ENCODE measurements around the gene BRF1.

The BRF1 gene

GRCh38 chr14:105172476-105172875 is 128.3 kb downstream of the BRF1 start:
- Mint-ChIP-seq H3K4me3 (no peak overlapping the region), H3K9me3 (no peaks in the 10 kb centered on the region), H3K27ac (no peak overlapping the region), H3K27me3 (peaks cover 30% of the 10 kb centered on the region), H3K4me1 (peaks cover 42% of the 10 kb centered on the region)
- no peak for ATAC-seq
- no peak for DNase-seq

GRCh38 chr14:105171004-105171673 is 129.7 kb downstream of the BRF1 start:
- no peak for ATAC-seq
- DNase-seq, result no peak
- H3K4me3 Mint-ChIP-seq, result no peak overlapping the region
- H3K27me3 Mint-ChIP-seq, result peaks cover 42% of the 10 kb centered on the region
- no peak overlapping the region for H3K27ac Mint-ChIP-seq
- H3K4me1 Mint-ChIP-seq, result peaks cover 39% of the 10 kb centered on the region
- H3K9me3 Mint-ChIP-seq, result no peaks in the 10 kb centered on the region

GRCh38 chr14:105169776-105170655 is 130.8 kb downstream of the BRF1 start:
- no peak for ATAC-seq

DNA sequence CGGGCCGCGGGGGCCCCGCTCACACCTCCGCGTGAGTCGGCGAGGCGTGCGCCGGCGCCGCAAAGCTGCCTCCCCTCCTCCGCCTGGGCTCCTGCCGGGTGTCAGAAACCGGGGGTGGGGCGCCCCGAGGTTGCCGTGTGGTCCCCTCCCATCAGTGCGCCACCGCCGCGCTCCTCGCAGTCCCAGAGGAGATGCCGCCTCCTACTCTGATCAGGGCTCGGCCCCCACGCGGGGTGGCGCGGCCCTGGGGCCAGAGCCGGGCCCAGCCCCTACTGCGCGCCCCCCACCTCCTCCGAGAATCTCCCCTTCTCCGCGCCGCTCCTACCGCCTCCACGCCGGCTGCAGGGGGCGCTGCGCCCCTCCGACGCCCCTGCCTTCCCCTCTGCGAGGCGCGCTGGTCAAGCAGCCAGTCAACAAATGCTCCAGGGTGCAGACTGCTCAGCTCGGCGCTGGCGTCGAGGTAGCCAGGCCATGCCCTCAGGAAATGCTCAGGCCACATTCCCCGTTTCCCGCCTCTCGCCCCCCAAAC is 131.8 kb downstream of the BRF1 start:
- H3K27ac Mint-ChIP-seq, result no peak overlapping the region
- ATAC-seq (peak; percentile 35), DNase-seq (peak in 1 of 2 donors; percentile 45)
- peaks cover 57% of the 10 kb centered on the region for H3K27me3 Mint-ChIP-seq
- peaks cover 27% of the 10 kb centered on the region for H3K4me1 Mint-ChIP-seq
- peak overlapping the region; percentile 74 to 89 for H3K4me3 Mint-ChIP-seq
- H3K9me3 Mint-ChIP-seq, result no peaks in the 10 kb centered on the region

More at GRCh38 chr14:105169776-105170655, 130.8 kb downstream of the BRF1 start:
- Mint-ChIP-seq H3K27me3 (peaks cover 53% of the 10 kb centered on the region), H3K9me3 (no peaks in the 10 kb centered on the region), H3K4me3 (peak overlapping the region; percentile 74 to 89), H3K27ac (no peak overlapping the region), H3K4me1 (peaks cover 37% of the 10 kb centered on the region)
- no peak for DNase-seq

DNA sequence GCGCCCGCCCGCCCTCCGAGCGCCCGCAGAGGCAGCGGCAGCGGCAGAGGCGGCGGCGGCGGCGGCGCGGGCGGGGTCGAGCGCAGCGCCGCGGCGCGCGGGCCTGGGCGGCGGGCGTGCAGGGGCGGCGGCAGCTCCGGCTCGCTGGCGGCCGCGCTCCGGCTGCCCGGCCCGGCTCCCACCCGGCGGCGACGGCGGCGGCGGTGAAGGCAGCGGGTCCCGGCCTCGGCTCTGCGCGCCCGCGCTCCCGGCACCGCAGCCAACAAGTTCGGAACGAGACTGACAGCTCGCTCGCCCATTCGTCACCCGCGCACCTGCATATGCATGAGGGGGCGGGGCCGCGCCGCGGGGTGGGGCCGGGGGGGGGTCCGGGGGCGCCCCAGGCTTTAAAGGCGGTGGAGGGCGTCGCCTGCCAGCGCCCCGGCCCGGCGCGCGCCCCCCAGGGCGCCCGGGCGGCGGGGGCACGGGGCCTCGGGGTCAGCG is 132.3 kb downstream of the BRF1 start, which contains the start of gene JAG2:
Gene JAG2 (minus strand): TSS at position 281 of the 483 bp plus-strand sequence. CDS start 356 bp downstream, outside the sequence.
- DNase-seq (no peak), ATAC-seq (peak; percentile 31)
- H3K27me3 Mint-ChIP-seq, result peaks cover 60% of the 10 kb centered on the region
- peaks cover 25% of the 10 kb centered on the region for H3K4me1 Mint-ChIP-seq
- no peaks in the 10 kb centered on the region for H3K9me3 Mint-ChIP-seq
- peak within 1 kb of the TSS; percentile 74 to 89 for H3K4me3 Mint-ChIP-seq
- H3K27ac Mint-ChIP-seq, result peak within 1 kb of the TSS in 1 of 2 donors; percentile 39

- DNase-seq (no peak), ATAC-seq (no peak)
- no peaks in the 10 kb centered on the region for H3K9me3 Mint-ChIP-seq
- H3K4me1 Mint-ChIP-seq, result peaks cover 25% of the 10 kb centered on the region
- H3K4me3 Mint-ChIP-seq, result peak overlapping the region in 1 of 2 donors; percentile 46
- no peak overlapping the region for H3K27ac Mint-ChIP-seq
- H3K27me3 Mint-ChIP-seq, result peaks cover 60% of the 10 kb centered on the region
Measured at GRCh38 chr14:105168093-105168420, 132.7 kb downstream of the BRF1 start.

DNA sequence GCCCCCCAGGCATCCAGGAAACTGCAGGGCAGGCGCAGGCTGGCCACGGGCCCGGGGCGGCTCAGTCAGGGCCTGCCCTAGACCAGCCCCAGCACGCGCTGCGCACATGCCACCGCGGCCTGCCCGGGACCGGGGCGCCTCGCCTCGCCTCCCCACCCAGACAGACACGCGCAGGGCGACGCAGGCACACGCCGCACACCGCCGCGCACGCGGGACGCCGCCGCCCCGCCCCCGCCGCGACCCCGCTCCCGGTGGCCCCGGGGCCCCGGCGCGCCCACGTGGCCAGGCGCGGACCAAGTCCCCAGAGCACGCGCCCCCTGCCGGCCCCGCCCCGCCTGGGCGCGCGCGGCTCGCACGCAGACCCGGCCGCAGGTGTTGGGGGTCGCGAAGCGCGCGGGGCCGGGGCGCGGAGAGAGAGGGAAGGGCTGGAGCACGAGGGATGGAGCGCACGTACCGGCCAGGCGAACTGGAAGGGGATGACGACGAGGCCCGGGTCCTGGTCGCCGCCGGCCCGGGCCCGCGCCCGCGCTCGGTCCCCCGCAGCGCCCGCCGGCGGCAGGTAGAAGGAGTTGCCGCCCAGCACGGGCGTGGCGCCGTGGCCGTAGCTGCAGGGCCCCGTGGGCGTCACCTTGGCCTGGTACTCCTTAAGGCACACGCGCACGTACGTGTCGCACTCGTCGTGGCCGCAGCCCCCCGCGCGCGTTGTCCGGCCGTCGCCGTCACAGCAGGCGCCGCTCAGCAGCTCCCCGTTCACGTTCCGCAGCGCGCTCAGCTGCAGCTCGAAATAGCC is 133.3 kb downstream of the BRF1 start:
- Mint-ChIP-seq H3K27me3 (peaks cover 60% of the 10 kb centered on the region), H3K27ac (no peak overlapping the region), H3K4me3 (peak overlapping the region in 1 of 2 donors; percentile 46), H3K4me1 (peaks cover 25% of the 10 kb centered on the region), H3K9me3 (no peaks in the 10 kb centered on the region)
- DNase-seq, result no peak
- peak; percentile 11 for ATAC-seq

- ATAC-seq (no peak), DNase-seq (no peak)
- H3K4me1 Mint-ChIP-seq, result peaks cover 25% of the 10 kb centered on the region
- H3K27me3 Mint-ChIP-seq, result peaks cover 55% of the 10 kb centered on the region
- no peak overlapping the region for H3K27ac Mint-ChIP-seq
- peak overlapping the region in 1 of 2 donors; percentile 23 for H3K4me3 Mint-ChIP-seq
- H3K9me3 Mint-ChIP-seq, result no peaks in the 10 kb centered on the region
Measured at GRCh38 chr14:105166571-105167302, 134.1 kb downstream of the BRF1 start.

DNA sequence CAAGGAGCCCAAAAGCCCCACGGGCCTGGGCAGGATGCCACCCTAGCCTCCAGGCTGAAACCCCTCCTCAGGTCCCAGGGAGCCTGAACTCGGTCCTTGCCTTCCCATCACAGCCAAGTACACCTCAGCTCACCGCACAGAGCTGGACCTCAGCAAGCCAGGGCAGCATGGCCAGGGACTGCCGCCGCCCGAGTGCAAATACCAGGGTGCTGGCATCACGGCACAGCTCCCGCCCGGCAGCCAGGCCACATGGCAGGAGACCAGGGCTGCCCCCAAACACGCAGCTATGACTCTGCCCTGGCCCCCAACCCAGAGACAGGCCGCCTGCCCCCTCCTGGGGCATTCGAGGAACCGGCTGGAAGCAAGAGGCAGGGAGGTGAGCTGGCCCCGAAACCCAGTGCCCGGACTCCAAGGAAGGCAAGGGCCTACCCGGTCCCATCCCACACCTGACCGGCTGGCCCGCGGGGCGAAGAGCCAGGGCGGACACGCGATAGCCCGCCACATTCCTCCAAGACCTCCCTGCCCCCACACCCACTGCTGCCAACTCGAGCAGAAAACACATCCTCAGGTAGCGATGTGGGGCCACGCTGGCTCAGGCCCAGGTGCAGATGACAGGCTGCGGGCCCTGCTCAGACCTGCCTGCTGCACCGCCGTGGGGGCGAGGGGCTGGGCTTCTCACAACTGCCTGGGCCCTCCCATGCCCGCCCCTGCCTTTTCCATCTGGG is 134.9 kb downstream of the BRF1 start:
- no peaks in the 10 kb centered on the region for H3K9me3 Mint-ChIP-seq
- H3K27ac Mint-ChIP-seq, result no peak overlapping the region
- H3K4me1 Mint-ChIP-seq, result peaks cover 23% of the 10 kb centered on the region
- H3K4me3 Mint-ChIP-seq, result no peak overlapping the region
- DNase-seq (no peak), ATAC-seq (no peak)
- H3K27me3 Mint-ChIP-seq, result peaks cover 49% of the 10 kb centered on the region

- no peak overlapping the region for H3K27ac Mint-ChIP-seq
- no peak for ATAC-seq
- no peaks in the 10 kb centered on the region for H3K9me3 Mint-ChIP-seq
Measured at GRCh38 chr14:105165134-105165704, 135.6 kb downstream of the BRF1 start.

DNA sequence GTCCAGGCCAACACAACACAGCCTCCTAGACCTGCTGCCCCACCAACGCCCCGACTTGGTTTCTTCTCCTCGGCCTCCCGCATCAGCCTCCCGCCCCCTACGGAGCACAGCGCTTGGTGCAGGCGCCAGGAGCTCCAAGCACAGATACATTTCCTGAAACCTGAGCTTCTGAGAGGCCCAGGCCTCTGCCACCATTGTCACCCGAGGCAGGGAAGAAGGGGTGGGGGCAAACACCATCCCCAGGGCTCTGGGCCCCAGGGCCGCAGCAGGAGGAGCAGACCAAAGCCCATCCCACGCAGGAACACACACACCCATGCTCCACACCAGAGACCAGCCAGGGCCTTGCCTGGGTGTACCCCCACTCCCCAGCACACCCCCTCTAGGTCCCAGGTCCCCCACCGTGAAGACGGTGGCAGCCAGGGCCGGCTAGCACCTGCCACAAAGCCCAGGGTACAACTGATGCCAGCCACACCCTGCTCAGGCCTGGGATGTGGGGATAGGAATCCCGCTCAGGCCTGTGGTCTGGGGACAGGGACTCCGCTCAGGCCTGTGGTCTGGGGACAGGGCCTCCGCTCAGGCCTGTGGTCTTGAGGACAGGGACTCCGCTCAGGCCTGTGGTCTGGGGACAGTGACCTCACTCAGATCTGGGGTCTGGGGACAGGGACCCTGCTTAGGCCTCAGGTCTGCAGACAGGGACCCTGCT is 137.6 kb downstream of the BRF1 start:
- H3K9me3 Mint-ChIP-seq, result no peaks in the 10 kb centered on the region
- H3K4me1 Mint-ChIP-seq, result peaks cover 5% of the 10 kb centered on the region
- no peak for DNase-seq
- ATAC-seq, result no peak
- peaks cover 30% of the 10 kb centered on the region for H3K27me3 Mint-ChIP-seq
- no peak overlapping the region for H3K4me3 Mint-ChIP-seq
- H3K27ac Mint-ChIP-seq, result no peak overlapping the region

More at GRCh38 chr14:105165134-105165704, 135.6 kb downstream of the BRF1 start:
- peaks cover 43% of the 10 kb centered on the region for H3K27me3 Mint-ChIP-seq
- DNase-seq, result no peak
- H3K4me3 Mint-ChIP-seq, result no peak overlapping the region
- H3K4me1 Mint-ChIP-seq, result peaks cover 16% of the 10 kb centered on the region

DNA sequence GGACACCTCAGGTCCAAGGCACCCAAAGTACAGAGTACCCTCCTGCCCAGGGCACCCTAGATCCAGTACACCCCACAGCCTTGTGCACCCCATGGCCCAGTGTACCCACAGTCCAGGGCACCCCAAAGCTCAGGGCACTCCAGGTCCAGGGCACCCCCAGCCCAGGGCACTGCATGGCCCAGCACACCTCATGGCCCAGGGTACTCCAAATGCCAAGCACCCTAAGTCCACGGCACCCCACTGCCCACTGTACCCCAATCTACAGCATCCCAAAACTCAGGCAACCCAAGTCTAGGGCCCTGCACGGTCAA is 138.2 kb downstream of the BRF1 start:
- no peak overlapping the region for H3K27ac Mint-ChIP-seq
- H3K4me3 Mint-ChIP-seq, result no peak overlapping the region
- ATAC-seq (no peak), DNase-seq (no peak)
- H3K27me3 Mint-ChIP-seq, result peaks cover 30% of the 10 kb centered on the region
- peaks cover 5% of the 10 kb centered on the region for H3K4me1 Mint-ChIP-seq
- no peaks in the 10 kb centered on the region for H3K9me3 Mint-ChIP-seq

- Mint-ChIP-seq H3K9me3 (no peaks in the 10 kb centered on the region), H3K4me3 (no peak overlapping the region), H3K27me3 (peaks cover 28% of the 10 kb centered on the region), H3K4me1 (peaks cover 5% of the 10 kb centered on the region), H3K27ac (peak overlapping the region in 1 of 2 donors; percentile 90)
- DNase-seq (peak in 1 of 2 donors; percentile 39), ATAC-seq (peak; percentile 64)
Measured at GRCh38 chr14:105161964-105162668, 138.7 kb downstream of the BRF1 start.

Measured in stimulated activated naive CD8-positive, alpha-beta T cell treated with anti-CD3 and anti-CD28 coated beads, Interleukin-15, amount 100 ng/mL, for 72 hours (primary cell).